ENCODE measurements around the gene NECTIN1. TPM values are rescaled to one million over a fixed set of nuclear protein-coding genes. Genes with fewer than 3 reads are reported as not detected.

Gene NECTIN1
- total and polyA plus RNA-seq, 2 donors (not counting 3 experiments of a cell fraction or from before 2014, with no cell fraction given): 10.8 to 23.6 TPM

GRCh38 chr11:119647254-119647653, 81.7 kb downstream of the NECTIN1 start:
- no TSS peak for BruUV-seq (replicated peaks)
- ChIA-PET POLR2A (interaction anchor here (0.7 kb wide), 1 partner anchor 465 kb away, joined by 3 read pairs; no protein-coding TSS in a partner anchor), CTCF (interaction anchor here (0.7 to 1.1 kb wide), 2 partner anchors 123 to 656 kb away, joined by 3 read pairs; no protein-coding TSS in a partner anchor)

More at GRCh38 chr11:119647254-119647653, 81.7 kb downstream of the NECTIN1 start:
- Histone ChIP-seq H3K27me3 (ENCODE audit: control insufficient read depth in 2 of 2, insufficient read depth in 2 of 2, low read length in 2 of 2) (peaks cover 0 to 2% of the 10 kb centered on the region in 2 experiments), H3K79me2 (ENCODE audit: control insufficient read depth, insufficient read depth, low read length) (no peaks in the 10 kb centered on the region), H3K27ac (ENCODE audit: insufficient read depth, low read depth, low read length) (no peak overlapping the region), H2AFZ (ENCODE audit: low read depth, low read length) (no peak overlapping the region), H3K4me3 (replicated peaks in 1 of 3; ENCODE audit: insufficient read depth in 1 of 3, low read depth in 1 of 3, low read length in 3 of 3) (no peak overlapping the region), H4K20me1 (replicated peaks; ENCODE audit: control insufficient read depth, extremely low read depth, insufficient read depth, low read length) (no peaks in the 10 kb centered on the region), H3K36me3 (ENCODE audit: control insufficient read depth in 2 of 2, extremely low read depth in 1 of 2, insufficient read depth in 2 of 2, low read length in 2 of 2) (no peaks in the 10 kb centered on the region), H3K4me1 (ENCODE audit: control insufficient read depth, extremely low read depth, insufficient read depth, low read length) (no peaks in the 10 kb centered on the region), H3K9ac (replicated peaks; ENCODE audit: extremely low read depth, insufficient read depth, low read length) (no peak overlapping the region), H3K4me2 (ENCODE audit: insufficient read depth, low read length) (no peak overlapping the region), H3K9me1 (replicated peaks; ENCODE audit: control insufficient read depth, extremely low read depth, insufficient read depth, low read length) (no peaks in the 10 kb centered on the region), H3K9me3 (replicated peaks; ENCODE audit: control insufficient read depth, insufficient read depth, low read length) (no peaks in the 10 kb centered on the region)
- DNase-seq (ENCODE audit: low read depth, low spot score) (no peak), FAIRE-seq (no peak)
- no peak for TF ChIP-seq FOS (IDR thresholded peaks at IDR 0.05; ENCODE audit: borderline replicate concordance, insufficient read depth, low read length)
- TF ChIP-seq MAX (IDR thresholded peaks at IDR 0.05; ENCODE audit: insufficient read depth, insufficient read length): no peak
- TF ChIP-seq MYC (IDR thresholded peaks at IDR 0.05; ENCODE audit: low read depth, low read length): no peak
- TF ChIP-seq GATA2 (IDR thresholded peaks at IDR 0.05; ENCODE audit: insufficient read depth, insufficient read length, low read depth, low read length): no peak
- no peak for TF ChIP-seq JUN (IDR thresholded peaks at IDR 0.05; ENCODE audit: borderline replicate concordance, insufficient read depth, insufficient read length, low read depth)
- no peak for TF ChIP-seq POLR2A (IDR thresholded peaks at IDR 0.05; ENCODE audit: low read depth, low read length)
- TF ChIP-seq, protein P1, sequence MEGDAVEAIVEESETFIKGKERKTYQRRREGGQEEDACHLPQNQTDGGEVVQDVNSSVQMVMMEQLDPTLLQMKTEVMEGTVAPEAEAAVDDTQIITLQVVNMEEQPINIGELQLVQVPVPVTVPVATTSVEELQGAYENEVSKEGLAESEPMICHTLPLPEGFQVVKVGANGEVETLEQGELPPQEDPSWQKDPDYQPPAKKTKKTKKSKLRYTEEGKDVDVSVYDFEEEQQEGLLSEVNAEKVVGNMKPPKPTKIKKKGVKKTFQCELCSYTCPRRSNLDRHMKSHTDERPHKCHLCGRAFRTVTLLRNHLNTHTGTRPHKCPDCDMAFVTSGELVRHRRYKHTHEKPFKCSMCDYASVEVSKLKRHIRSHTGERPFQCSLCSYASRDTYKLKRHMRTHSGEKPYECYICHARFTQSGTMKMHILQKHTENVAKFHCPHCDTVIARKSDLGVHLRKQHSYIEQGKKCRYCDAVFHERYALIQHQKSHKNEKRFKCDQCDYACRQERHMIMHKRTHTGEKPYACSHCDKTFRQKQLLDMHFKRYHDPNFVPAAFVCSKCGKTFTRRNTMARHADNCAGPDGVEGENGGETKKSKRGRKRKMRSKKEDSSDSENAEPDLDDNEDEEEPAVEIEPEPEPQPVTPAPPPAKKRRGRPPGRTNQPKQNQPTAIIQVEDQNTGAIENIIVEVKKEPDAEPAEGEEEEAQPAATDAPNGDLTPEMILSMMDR (IDR thresholded peaks at IDR 0.05; ENCODE audit: extremely low read depth in 1 of 2, insufficient read depth in 1 of 2, low read depth in 1 of 2, low read length in 2 of 2): no peak
- TF ChIP-seq EZH2 (IDR thresholded peaks at IDR 0.05; ENCODE audit: borderline replicate concordance, low read depth, low read length, severe bottlenecking): no peak
- no peak for TF ChIP-seq POLR2AphosphoS5 (IDR thresholded peaks at IDR 0.05; ENCODE audit: insufficient read depth, low read depth, low read length)
- intact Hi-C loops (cut with micrococcal nuclease): no loop called here
- dilution Hi-C loops (cut with MboI; ENCODE audit: extremely low pct_ligation_motif_present, low sequenced_read_pairs): no loop called here

Measured in endothelial cell of umbilical vein (primary cell).